ENCODE results near the gene NHEJ1. TPM values are rescaled to one million over a fixed set of nuclear protein-coding genes. Genes with fewer than 3 reads are reported as not detected.

NHEJ1 gene
- total RNA-seq, 1 experiment from 2014 or later: 22.3 TPM

GRCh38 chr2:219045937-219046550 is 114.6 kb downstream of the NHEJ1 start:
- DNase-seq (ENCODE audit: low spot score): peak; percentile 78
- ChIA-PET CTCF (interaction anchor here (0.9 to 2.3 kb wide), 10 partner anchors 12 to 356 kb away, joined by 3 to 34 read pairs (median 4); no protein-coding TSS in a partner anchor), POLR2A (no interaction called here)
- H3K27ac Mint-ChIP-seq: no peak overlapping the region
- ATAC-seq: peak; percentile 71
- H3K36me3 Mint-ChIP-seq: no peaks in the 10 kb centered on the region
- H3K9me3 Mint-ChIP-seq: no peaks in the 10 kb centered on the region
- peaks cover 55% of the 10 kb centered on the region for H3K27me3 Mint-ChIP-seq (ENCODE audit: low read depth)
- H3K4me3 Mint-ChIP-seq: no peak overlapping the region
- peaks cover 3% of the 10 kb centered on the region; the same call in 1 of the 2 replicates for H3K4me1 Mint-ChIP-seq
- TF ChIP-seq ZNF281 (CRISPR knock-in tag; IDR thresholded peaks at IDR 0.05): peak; percentile 65; the same call in 1 of the 2 replicates
- TF ChIP-seq SMAD3 (CRISPR knock-in tag; IDR thresholded peaks at IDR 0.05; ENCODE audit: borderline replicate concordance): no peak
- TF ChIP-seq IRF1 (CRISPR knock-in tag; IDR thresholded peaks at IDR 0.05): peak; percentile 23; the same call in 1 of the 2 replicates
- TF ChIP-seq ATF1 (CRISPR knock-in tag; IDR thresholded peaks at IDR 0.05): no peak
- no peak for TF ChIP-seq ZBTB21 (CRISPR knock-in tag; IDR thresholded peaks at IDR 0.05; ENCODE audit: borderline replicate concordance)
- peak; percentile 50; the same call in 1 of the 2 replicates for TF ChIP-seq ZNF232 (CRISPR knock-in tag; IDR thresholded peaks at IDR 0.05)
- TF ChIP-seq PREB (CRISPR knock-in tag; IDR thresholded peaks at IDR 0.05; ENCODE audit: borderline replicate concordance): no peak
- TF ChIP-seq FOXP4 (CRISPR knock-in tag; IDR thresholded peaks at IDR 0.05): peak; percentile 46; the same call in 1 of the 2 replicates
- TF ChIP-seq E2F1 (CRISPR knock-in tag; IDR thresholded peaks at IDR 0.05): 0 out of 2 replicates have a peak, but pooled peaks have one; percentile 49
- 0 out of 2 replicates have a peak, but pooled peaks have one; percentile 58 for TF ChIP-seq CREB1 (CRISPR knock-in tag; IDR thresholded peaks at IDR 0.05)
- no peak for TF ChIP-seq PRRX2 (CRISPR knock-in tag; IDR thresholded peaks at IDR 0.05)
- TF ChIP-seq ZNF416 (CRISPR knock-in tag; IDR thresholded peaks at IDR 0.05): no peak
- TF ChIP-seq NR1H2 (CRISPR knock-in tag; IDR thresholded peaks at IDR 0.05): no peak
- no peak for TF ChIP-seq ATF3 (CRISPR knock-in tag; conservative IDR thresholded peaks at IDR 0.05)
- TF ChIP-seq ZNF317 (CRISPR knock-in tag; IDR thresholded peaks at IDR 0.05; ENCODE audit: borderline replicate concordance, low read depth): no peak
- no peak for TF ChIP-seq ETV6 (CRISPR knock-in tag; IDR thresholded peaks at IDR 0.05)
- TF ChIP-seq HMGXB4 (CRISPR knock-in tag; IDR thresholded peaks at IDR 0.05): no peak
- peak; percentile 53; the same call in 1 of the 2 replicates for TF ChIP-seq FOXP1 (CRISPR knock-in tag; IDR thresholded peaks at IDR 0.05; ENCODE audit: borderline replicate concordance)
- TF ChIP-seq SMAD4 (CRISPR knock-in tag; IDR thresholded peaks at IDR 0.05): 0 out of 2 replicates have a peak, but pooled peaks have one; percentile 44
- no peak for TF ChIP-seq AFF4 (CRISPR knock-in tag; IDR thresholded peaks at IDR 0.05; ENCODE audit: borderline replicate concordance)
- TF ChIP-seq MAX (CRISPR knock-in tag; IDR thresholded peaks at IDR 0.05): 0 out of 2 replicates have a peak, but pooled peaks have one; percentile 22
